ENCODE measurements around the gene SEMA3G.

DNA sequence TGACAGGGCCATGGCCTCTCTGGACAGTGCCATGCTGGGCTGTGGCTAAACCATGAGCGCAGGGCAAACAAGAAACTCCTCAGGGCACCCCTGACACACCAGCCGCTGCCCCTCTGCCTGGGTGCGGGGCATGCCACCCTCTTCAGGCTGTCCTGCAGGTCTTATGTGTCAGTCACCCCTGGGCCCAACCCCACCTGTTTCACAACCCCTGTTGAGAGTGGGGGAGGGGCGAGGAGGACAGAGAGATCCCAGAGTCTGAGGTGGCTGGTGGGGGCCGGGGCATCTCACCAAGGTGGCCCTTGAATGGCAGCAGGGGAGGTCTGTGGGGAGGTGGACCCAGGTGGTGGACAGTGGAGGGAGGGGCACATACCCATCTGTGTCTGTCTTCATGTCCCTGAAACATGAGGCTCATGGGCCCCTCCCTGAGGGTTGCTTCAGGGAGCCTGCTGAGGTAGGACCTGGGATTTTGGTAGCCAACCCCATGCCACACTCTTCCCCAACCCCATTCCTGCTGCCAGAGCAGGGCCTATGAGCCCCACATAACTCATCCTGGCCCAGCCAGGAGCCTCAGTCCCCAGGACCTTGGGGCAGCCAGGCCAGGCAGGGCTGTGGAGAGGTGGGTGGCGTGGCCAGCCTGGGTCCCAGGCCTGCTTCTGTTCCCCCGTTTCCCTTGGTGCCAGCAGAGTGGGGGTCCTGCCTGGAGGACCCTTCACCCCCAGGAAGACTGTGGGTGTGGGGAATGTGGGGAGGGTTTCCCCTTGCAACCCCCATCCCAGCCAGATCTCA lies 48.5 kb upstream of the SEMA3G start:
- TF ChIP-seq POLR2A (IDR thresholded peaks at IDR 0.05; ENCODE audit: low read length) (no peak), GATA1 (IDR thresholded peaks at IDR 0.05; ENCODE audit: low read depth, low read length) (no peak)

All from erythroblast (primary cell).